Muscle of back (tissue), 11 donors: ENCODE data around the gene DNAJC5G. TPM values are rescaled to one million over a fixed set of nuclear protein-coding genes. Genes with fewer than 3 reads are reported as not detected.
"Not testable (repeated sequence)": the region's sequence is repeated elsewhere in the genome, so short reads cannot be mapped to it uniquely, and the experiment has no call there.

ENCODE experiments used
- DNase-seq, 3 donors: peaks; one replicate each; pipeline versions ENCODE4 v3.0.0 to v3.0.0-alpha.2; 2013
- polyA plus RNA-seq, 10 donors: library from polyadenylated mRNA; unstranded; fragments of 120-200 nt; gene quantifications; one replicate each; pipeline ENCODE4 v1.2.1, GENCODE V29; 2013; ENCODE audit not compliant: insufficient read length in 10 of 10

DNAJC5G gene
- polyA plus RNA-seq, 10 donors = 0.12 to 0.39 (median 0.26) TPM; not detected in 7

- DNase-seq = no peak
Observed at GRCh38 chr2:27251766-27252165, 23.5 kb upstream of the DNAJC5G start.

DNA sequence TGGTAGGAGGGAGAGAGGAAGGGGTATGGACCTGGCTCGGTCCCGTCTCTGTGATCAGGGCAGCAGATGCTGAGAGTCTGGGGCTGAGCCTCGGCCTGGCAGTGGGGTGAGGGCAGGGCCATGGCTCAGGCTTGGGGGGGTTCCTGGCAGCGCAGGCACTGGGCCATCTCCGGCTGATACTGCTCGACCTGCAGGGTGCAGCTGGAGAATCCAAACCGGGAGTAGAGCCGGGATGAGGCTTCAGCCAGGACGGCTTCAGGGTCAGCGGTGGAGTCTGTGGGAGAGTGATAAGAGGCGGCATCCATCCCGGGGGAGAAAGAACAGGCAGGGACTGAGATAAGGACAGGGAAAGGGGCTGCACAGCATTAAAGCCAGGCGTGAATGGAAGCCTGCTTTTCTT, 20.0 kb upstream of the DNAJC5G start:
- no peak for DNase-seq

GRCh38 chr2:27255660-27256059, 19.6 kb upstream of the DNAJC5G start:
- DNase-seq = peak in 1 of 3 donors; percentile 41

- DNase-seq = no peak
Observed at GRCh38 chr2:27256855-27257454, 18.3 kb upstream of the DNAJC5G start.

DNA sequence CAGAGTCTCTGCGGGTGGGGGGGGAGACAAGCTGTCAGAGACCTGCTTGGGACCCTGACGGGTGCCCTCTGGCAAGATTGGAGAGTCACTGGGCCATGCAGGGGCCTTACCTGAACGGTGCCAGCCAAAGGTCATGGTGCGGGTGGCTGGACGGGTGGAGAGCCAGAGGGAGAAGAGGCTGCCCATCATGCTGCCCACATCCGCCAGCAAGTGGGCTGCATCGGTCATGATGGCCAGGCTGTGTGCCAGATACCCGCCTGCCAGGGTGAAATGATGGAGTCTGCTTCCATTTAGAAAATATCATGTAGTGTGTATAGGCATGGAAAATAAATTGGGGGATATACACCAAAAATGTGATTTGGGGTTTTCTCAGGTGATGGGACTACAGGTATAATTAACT, 17.2 kb upstream of the DNAJC5G start:
- no peak for DNase-seq

- no peak for DNase-seq
Observed at GRCh38 chr2:27261241-27261925, 13.8 kb upstream of the DNAJC5G start.

DNA sequence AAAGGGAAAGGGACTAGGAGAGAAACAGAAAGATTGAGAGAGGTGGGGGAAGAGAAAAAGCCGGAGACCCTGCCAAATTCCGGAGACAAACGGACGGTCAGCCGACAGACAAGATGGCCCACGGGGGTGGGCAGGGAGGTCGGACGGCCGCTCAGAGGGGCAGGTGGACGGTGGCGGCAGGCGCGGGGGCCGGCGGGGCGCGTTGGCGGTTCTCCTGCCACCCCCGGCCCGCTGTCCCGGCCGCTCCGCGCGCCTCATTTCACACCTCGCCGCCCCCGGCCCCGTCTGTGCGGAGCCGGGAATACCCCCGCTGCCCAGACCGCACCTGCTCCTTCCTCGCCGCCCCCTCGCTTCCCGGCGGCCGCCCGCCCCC, 13.3 kb upstream of the DNAJC5G start:
- DNase-seq = no peak

DNA sequence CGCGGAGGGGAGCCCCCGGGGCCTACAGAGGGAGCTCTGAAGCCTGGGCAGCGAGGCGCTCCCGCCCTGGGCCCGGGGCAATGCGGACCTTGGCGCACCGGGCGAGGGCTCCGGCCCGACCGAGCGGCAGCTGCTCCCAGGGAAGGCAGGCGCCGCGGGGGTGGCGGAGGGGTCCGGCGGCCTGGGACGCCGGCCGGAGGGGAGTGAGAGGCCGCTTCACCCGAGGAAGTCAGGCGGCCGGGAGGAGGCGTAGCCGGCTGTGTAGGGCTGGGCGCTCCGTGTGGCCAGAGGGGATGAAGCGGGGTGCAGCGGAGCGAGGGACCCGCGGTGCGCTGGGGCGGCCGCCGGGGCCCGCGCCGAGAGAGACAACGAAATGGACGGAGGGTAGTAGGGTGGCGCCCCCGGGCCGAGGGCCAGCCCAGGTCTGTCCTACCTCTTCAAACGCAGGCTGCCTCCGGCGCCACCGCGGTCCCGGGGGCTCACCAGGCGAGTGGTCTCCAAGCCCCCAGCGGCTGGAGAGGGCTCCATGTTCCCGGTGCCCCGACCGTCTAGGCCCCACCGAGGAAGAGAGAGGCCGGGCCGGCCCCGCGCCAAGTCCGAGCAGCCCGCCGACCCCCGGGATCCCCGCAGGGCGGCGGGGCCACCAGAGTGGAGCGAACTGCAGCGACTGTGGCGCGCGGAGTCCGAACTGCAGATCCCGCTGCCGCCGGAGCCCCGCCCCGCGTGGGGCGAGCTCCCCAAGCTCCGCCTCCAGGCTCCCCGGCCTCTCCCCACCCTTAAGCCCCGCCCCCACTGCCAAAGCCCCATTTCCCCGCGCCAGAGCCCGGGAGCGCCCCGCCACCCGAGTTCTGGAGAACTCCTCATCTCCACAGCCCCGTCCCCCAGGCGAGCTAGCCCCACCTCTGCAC, 12.6 kb upstream of the DNAJC5G start, which contains the start of gene SLC30A3:
TSS of gene SLC30A3 (minus strand) at position 669 of the 908 bp plus-strand sequence. CDS start at position 528, 141 bp downstream.
- peak in 2 of 3 donors; percentile 50 to 61 for DNase-seq

DNA sequence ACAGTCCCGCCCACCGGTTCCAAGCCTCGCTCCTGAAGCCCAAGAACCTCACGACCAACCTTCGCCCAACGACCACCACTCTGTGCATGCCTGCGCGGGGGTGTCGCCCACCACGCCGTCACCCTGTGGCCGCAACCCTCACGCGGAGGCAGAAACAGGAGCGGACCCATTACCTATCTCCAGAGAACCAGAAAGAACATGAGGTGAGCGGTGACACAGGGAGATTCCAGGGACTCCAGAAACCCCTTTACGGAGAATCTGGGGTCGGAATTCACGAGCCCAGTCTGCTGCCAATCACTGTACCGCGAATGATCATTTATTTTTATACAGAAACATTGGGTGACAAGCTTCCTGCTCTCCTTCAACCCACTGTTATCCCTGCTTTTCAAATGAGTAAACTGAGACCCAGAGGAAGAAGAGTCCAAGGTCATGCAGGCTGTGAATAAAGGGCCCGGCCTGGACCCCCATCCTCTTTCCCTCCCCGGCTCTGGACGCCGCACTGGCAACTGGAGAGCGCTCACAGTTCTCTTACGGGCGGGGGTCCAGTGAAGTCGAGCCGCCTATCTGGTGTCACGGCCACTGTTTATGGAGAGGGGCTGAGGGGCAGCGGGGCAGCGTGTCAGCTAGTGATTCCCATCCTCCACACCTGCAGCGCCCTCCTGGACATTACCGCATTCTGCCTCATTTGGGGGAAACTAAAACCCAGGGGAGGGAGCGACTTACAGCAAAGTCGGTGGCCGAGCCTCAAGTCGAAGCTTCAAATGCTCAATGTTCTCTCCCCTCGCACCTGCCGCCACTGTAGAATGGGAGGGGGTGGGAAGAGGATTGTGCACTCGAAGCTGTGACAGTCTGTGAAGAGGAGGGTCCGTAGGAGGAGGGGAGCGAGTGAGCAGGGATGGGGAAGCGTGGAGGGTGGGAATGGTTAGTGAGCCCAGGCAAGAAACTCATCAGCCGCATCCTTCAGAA, 11.7 kb upstream of the DNAJC5G start:
- no peak for DNase-seq

- no peak for DNase-seq
Observed at GRCh38 chr2:27264253-27264752, 10.9 kb upstream of the DNAJC5G start.

DNA sequence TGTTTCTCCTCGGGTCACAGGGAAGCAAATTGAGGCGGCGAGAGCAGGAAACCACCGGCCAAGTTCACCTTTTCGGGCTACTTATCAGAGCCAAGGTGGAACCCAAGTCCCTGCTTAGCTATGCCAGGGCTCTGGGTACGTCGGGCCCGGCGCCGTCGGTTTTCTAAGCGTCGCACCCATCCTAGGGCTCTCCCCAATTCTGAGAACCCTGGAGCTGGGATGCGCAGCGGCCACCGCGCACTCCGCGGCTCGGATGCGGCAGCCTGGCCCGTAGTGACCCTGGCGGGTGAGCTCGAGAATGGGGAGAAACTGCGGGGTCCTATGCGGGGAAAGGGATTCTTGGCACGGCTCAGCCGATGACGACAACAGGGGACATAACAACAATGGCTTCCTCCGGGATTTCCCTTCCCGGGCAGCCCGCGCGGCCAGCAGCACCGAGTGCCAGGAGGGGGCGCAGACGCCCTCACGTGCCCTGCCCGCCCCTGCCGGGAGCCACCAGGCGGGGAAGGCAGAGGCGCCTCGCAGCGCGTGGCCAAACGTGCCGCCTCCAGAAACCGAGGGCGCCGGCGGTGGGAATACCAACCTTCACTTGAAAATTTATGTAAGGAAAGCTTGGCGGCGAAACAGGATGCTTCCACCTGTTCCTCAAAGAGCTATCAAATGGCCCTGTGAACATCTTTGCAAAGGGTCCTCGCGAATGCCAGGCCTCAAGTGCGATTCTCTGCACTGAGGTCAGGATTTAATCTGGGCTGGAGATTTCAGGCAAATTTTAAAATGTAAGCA, 10.3 kb upstream of the DNAJC5G start:
- DNase-seq = peak; percentile 51 to 61 (median 53)

DNA sequence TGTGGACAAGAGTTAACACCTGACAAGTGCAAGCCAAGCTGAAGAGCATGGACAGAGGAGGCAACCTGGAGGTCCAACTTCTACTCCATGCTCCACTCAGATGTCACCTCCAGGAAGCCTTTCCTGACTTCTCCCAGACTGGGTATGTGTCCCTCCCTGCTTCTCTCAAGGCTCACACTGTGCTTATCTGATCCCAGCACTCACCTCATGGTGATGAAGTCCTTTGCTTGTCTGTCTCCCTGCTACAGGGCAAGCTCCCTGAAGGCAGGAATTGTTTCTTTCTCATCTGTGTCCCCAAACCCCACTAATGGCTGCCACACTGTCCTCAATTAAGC, 9.7 kb upstream of the DNAJC5G start:
- no peak for DNase-seq

GRCh38 chr2:27268296-27268695, 6.9 kb upstream of the DNAJC5G start:
- not testable (repeated sequence) for DNase-seq

GRCh38 chr2:27270131-27270530, 5.1 kb upstream of the DNAJC5G start:
- DNase-seq = no peak

DNA sequence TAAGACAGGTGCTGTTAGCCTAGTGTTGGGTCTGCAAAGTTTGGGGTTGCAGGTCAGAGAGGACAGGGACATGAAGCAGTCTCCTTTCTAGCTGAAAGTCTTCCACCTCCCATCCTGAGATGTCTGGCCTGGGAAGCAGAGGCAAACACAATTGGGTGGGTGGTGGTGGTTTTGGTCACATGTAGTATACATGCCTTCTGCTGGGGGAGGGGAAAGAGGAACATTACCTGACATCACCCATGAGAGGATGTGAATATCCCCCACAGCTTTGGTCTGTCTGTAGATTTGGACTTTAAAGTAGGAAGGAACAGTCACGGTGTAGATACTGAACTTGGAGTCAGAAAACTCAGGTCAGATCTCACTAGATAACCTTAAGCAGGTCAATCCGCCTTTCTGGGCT, 4.6 kb upstream of the DNAJC5G start:
- DNase-seq = no peak

- no peak for DNase-seq
Observed at GRCh38 chr2:27271631-27272340, 3.4 kb upstream of the DNAJC5G start.

DNA sequence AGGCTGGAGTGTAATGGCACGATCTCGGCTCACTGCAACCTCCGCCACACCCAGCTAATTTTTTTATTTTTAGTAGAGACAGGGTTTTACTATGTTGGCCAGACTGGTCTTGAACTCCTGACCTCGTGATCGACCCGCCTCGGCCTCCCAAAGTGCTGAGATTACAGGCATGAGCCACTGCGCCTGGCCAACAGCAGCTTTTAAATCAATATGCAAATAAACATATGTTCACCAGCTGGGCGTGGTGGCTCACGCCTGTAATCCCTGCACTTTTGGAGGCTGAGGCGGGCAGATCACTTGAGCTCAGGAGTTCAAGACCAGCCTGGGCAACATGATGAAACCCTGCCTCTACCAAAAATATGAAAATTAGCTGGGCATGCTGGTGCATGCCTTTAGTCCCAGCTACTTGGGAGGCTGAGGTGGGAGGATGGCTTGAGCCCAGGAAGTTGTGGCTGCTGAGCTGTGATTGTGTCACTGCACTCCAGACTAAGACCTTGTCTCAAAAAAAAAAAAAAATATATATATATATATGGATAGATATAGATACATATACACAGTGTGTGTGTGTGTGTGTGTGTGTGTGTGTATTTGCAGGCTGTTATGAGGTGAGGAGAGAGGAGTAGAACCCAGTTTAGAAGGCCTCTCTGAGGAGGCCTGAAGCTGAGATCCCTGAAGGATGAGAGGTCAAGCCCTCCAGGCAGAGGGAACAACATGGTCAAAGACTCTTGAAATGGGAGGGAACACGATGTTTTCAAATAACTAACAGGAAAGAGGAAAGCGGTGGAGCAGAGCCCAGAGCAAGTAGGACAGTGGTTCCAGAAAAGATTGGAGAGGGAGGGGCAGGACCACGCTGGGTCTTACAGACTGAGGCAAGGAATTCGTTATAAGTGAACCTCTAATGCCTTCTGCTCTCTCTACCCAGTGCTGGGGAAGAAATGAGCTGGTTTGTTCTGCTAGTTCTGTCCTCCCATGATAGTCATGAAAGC, 2.4 kb upstream of the DNAJC5G start:
- DNase-seq = not testable (repeated sequence)

GRCh38 chr2:27278010-27278409, 2.8 kb downstream of the DNAJC5G start:
- no peak for DNase-seq
